HG03432 (cell line): ENCODE results near the gene KRTAP19-3.
"Not testable (repeated sequence)": the region's sequence is repeated elsewhere in the genome, so short reads cannot be mapped to it uniquely, and the experiment has no call there.

ENCODE experiments used
- ATAC-seq: cut with Tn5 transposase; IDR thresholded peaks from one replicate; pipeline ENCODE4 v1.9.1; 2021; ENCODE audit warnings: mild to moderate bottlenecking, moderate library complexity; ENCODE audit not compliant: unreplicated experiment

Gene KRTAP19-3

DNA sequence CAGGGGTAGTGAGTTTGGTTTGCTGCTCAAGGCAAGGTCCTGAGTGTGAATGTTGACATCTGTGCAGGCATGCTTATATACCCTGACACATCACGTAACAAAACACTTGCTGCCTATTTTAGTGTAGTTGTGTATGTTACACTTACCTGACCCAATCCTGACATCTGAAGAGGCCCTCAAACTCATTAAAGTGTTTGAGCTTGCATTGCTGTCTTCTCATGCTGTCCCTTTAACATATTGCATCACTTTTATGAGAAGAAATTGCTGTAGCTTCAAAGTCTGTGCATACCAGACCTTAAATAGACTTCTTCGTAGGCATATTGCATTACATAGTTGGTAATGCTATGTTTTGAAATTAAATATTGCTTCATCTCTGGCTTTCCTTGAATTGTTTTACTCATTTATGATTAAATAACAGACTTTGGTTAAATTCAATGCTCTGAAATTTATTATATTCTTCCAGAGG is at the start of gene KRTAP19-3:
KRTAP19-3 (minus strand) TSS at position 51 of the 466 bp plus-strand sequence. CDS start 56 bp downstream, outside the sequence.
- no peak for ATAC-seq

DNA sequence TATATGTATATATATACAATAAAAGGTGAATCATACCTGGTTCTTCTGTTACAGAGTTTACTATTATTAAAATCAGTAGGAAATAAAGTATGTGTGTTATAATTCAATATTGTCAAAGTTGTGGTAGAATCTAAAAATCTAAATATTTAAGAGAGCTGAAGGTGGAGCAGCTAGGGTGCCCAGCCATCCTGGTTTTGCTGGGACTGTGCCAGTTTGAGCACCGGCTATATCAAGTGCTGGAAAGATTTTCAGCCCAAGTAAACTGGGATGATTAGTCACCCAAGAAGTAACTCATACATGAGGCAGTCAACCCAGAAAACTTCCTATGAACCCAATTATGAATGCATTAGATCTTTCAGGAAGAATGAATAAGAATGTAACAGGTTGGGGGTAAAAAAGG is 27.1 kb upstream of the KRTAP19-3 start:
- ATAC-seq, result no peak

DNA sequence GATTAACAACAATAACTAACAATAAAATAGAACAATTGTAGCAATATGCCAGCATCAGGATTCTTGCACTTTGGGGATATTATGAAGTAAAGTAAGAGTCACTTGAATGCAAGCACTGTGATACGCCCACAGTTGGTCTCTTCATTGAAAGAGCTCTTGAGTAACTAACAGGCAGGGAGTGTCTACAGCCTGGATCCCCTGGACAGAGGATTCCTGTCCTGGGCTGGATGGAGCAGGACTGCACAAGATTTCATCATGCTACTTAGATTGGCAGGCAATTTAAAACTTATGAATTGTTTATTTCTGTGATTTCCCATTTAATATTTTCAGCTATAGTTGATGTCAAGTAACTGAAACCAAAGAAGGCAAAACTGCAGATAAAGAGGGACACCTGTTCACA is 23.9 kb upstream of the KRTAP19-3 start:
- ATAC-seq, result no peak

DNA sequence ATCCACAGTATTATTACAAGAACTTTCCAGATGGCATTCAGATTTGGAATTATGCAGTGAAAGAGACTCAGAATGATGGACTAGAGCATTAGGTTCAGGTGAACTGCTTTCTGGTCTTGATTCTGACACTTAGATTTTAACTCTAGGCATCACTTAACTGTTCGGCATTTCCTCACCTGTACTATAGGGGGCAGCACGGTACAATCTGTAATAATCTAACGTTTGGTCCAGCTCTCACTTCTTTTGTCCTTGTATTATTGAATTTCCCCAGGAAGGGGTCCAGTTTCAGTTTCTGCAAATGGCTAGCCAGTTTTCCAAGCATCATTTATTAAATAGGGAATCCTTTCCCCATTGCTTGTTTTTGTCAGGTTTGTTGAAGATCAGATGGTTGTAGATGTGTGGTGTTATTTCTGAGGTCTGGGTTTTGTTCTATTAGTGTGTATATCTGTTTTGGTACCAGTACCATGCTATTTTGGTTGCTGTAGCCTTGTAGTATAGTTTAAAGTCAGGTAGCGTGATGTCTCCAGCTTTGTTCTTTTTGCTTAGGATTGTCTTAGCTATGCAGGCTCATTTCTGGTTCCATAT is 13.9 kb upstream of the KRTAP19-3 start:
- not testable (repeated sequence) for ATAC-seq

DNA sequence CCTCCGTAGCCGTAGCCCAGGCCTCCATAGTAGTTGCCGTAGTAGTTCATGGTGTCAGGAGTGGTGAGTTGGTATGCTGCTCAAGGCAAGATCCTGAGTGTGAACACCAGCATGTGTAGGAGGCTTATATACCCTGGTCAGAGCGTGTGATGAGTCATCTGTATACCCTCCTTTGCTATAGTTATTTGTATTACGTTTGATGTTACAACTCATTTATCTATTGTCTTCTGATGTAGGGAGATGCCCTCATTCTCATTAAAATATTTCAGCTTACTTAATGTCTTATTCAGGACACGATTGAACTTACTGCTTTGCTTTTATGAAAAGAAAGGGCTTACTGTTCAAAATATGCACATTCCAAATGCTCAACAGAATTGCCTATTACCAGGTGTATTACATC is 10.2 kb upstream of the KRTAP19-3 start, which contains the start of gene KRTAP19-5:
KRTAP19-5 (minus strand) TSS at position 101 of the 400 bp plus-strand sequence; CDS start at position 50, 51 bp downstream.
- no peak for ATAC-seq

DNA sequence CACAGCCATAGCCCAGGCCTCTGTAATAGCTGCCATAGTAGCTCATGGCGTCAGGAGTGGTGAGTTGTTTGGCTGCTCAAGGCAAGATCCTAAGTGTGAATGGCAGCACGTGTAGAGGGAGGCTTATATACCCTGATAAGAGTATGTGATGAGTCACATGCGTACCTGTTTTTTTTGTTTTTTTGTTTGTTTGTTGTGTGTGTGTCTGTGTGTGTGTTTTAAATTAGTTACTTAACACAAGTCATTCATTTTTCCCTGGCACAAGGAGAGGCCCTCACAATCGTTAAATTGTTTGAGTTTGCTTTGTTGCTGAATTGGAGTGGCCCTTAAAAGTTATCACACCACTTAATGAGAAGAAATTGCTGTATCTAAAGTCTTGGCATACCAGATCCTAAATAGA is 5.3 kb upstream of the KRTAP19-3 start, which contains the start of gene KRTAP19-4:
KRTAP19-4 (minus strand) TSS at position 101 of the 400 bp plus-strand sequence; CDS start at position 46, 55 bp downstream.
- ATAC-seq, result no peak

DNA sequence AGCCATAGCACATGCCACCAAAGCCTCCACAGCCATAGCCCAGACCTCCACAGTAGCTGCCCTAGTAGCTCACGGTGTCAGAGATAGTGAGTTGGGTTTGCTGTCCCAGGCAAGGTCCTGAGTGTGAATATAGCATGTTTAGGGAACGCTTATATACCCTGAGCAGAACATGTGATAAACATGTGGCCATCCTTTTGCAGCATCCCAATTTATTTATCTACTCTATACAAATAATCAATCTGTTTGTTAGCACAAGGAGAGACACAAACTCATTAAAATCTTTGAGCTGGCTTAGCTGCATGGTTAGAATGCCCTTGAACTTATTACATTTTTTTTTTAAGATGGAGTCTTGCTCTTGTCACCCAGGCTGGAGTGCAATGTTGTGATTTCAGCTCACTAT is 4.5 kb downstream of the KRTAP19-3 start, which contains the start of gene KRTAP19-2:
KRTAP19-2 (minus strand) TSS at position 101 of the 400 bp plus-strand sequence; CDS start at position 13, 88 bp downstream.
- no peak for ATAC-seq

DNA sequence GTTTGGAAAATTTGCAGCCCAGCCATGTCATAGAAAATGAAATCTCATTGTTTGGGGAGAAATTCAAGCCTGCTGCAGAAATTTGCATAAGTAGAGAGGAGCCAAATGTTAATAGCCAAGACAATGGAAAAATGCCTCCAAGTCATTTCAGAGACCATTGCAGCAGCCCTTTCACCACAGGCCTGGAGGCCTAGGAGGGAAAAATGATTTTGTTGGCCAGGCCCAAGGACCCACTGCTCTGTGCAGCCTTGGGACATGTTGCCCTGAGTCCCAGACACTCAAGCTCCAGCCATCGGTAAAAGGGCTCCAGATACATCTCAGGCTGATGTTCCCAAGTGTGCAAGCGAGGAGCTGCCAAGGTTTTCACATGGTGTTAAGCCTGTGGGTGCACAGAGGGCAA is 5.6 kb downstream of the KRTAP19-3 start:
- no peak for ATAC-seq

DNA sequence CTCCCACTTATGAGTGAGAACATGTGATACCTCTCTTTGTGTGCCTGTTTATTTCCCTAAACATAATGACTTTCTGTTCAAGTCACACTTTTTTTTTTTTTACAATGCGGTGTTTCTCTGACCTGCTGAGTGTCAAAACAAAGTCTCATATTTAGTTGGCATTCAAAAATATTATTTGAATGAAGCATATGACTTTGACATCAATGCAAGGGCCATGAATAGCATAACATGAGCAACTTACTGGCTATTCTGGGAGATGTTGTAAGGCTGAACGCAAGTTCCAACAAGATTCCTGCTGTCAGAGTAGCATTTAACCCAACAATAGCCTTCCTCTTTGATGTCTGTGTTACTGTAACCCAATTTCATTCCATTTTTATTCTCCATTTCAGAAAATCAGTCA is 9.7 kb downstream of the KRTAP19-3 start:
- ATAC-seq, result no peak

DNA sequence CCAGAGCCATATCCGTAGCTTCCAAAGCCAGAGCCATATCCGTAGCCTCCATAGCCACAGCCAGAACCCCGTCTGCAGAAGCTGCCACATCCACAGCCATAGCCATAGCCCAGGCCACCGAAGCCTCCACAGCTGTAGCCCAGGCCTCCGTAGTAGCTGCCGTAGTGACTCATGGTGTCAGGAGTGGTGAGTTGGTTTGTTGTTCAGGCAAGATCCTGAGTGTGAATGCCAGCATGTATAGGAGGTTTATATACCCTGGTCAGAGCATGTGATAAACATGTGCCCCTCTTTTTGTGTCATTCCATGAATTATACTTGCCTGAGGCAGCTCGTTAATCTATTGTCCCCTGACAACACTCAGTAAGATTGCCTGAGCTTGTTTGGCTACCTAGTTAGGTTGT is 11.7 kb downstream of the KRTAP19-3 start, which contains the start of gene KRTAP19-1:
KRTAP19-1 (minus strand) TSS at position 223 of the 400 bp plus-strand sequence; CDS start at position 173, 50 bp downstream.
- ATAC-seq, result no peak

DNA sequence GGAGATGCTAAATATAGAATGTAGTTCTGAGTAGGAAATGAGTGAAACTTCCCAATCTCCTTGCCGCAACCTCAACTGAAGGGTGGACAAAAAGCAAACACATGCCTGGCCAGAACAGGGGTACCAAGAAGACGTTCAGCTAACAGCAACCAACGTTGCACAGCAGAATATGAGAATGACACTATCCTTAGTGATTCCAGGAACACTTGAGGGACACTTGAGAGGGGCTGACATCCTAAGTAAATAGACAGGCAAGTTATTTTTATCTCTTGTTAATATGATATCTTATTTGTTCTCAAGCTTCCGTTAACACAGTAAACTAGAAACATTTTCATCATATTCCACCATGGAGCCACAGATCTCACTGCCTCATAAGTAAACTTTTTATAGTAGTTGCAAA is 12.6 kb downstream of the KRTAP19-3 start:
- no peak for ATAC-seq

DNA sequence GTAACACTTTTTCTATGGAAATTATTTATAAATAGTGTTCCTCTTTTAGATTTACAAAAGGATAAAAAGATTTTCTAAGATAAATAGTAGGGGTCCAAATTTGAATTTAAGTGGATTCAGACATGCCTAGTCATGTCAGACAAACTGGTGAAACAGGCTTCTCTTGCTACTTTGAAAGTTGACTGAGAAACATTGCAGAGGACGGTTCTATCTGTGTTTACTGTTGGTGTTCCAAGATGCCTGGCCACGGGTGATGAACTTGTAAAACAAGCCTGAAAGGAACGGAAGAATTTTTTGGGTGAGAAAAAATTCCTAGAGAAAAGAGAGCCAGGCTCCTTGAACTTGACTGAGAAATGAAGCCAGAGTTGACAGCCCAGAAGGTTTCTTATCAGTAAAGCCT is 13.8 kb downstream of the KRTAP19-3 start:
- no peak for ATAC-seq

DNA sequence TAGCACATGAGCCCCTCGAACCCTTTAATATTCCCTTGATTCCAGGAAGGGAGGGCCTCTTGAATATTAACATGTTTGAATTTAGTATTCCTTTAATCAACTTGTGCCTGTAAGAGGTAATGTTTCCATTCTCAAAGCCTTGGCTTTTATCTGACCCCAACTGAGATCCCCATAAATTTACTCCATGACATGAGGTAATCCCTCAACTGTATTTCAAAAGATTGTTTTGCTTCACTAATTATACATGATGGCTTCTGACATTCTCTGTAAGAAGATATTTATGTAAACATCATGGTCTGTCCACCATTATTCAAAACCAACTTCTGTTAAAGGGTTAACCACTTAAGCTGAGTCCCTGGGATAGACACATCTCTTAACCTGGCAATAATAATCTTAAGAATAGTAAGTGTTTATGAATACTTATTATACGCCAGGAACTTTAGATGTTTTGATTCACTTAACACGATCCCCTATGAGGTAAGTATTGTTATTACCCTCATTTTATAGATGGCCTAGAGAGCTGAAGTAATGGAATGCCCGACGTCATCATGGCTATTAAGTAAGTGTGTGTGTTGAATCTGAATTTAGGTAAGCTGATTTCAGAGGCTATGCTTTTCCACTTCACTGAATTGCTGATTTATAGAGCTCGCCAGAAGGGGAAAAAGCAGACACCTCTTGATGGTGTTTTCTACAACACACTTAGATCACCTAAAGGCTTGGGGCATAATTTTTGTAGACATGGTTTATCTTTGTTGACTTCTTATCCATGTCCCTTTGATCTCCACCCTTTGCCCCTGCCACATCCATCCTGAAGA is 22.7 kb downstream of the KRTAP19-3 start:
- ATAC-seq, result no peak

DNA sequence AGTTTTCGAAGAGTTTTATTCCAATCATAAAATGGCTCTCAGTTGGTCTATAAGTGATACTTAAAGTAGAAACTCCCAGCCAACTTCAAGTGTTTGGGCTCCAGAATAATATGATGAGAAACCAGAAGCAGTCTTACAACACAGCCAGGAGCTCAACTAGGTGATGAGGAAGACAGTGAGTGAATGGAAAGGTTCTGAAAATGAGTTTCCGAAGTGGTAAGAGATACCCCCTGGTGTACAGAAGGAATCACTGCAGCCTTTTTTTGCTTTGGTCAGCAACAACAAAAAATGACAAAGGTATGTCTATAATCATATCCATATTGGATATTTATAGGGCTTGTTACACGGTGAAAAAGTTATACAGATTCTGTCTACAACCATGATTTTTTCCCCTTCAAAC is 28.1 kb downstream of the KRTAP19-3 start:
- no peak for ATAC-seq

DNA sequence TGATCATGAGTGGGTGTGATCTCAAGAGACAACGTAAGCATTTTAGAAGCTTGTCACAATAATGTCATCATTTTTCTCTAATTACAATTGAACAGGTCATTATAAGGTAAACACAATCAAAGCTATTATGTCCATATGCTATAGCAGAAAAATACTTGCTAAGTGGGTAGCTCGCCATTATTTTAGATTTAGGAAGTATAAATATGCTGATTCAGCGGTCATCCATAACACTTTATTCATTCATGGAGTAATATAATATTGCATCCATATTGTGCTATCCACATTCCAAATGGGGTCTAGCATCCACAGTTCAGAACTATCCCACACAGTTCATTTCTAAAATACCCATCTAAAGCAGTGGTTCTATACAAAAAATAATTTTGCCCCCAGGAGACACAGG is 43.3 kb downstream of the KRTAP19-3 start:
- no peak for ATAC-seq

DNA sequence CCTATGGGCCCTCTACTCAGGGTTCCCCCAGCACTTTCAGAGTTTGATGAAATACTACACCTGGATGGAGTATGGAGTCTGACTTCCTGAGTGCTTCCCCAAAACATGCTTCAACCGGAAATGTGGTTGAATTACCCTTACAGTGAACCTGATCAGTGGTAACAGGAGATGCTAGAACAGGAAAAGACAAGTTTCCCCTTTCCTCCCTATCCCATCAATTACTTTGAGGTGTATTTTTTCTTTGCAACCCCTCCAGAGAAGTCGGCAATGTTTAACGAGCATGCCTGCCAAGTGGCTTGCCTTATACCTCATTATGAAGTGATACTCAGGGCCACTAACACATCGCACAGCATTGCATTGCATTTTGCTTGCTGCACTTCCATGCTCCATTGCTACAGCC is 44.8 kb downstream of the KRTAP19-3 start:
- no peak for ATAC-seq

DNA sequence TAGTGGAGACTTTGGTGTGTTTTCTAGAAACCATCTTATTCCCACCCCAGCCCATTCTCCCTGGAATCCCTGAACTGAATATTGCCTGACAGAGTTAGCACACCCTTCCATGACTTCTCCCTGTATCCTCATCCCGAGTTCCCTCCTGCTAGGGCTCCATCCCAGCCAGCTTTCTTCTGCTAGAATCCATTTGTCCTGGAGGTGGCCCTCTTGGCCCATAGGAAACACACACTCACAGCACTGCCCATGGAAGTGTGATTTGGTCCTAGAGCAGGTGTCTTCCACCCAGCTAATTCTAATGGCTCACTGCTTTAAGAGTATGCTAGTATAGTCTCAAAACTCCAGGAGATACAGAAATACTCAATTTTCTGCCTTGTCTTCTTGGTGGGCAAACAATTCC is 47.6 kb downstream of the KRTAP19-3 start:
- no peak for ATAC-seq

DNA sequence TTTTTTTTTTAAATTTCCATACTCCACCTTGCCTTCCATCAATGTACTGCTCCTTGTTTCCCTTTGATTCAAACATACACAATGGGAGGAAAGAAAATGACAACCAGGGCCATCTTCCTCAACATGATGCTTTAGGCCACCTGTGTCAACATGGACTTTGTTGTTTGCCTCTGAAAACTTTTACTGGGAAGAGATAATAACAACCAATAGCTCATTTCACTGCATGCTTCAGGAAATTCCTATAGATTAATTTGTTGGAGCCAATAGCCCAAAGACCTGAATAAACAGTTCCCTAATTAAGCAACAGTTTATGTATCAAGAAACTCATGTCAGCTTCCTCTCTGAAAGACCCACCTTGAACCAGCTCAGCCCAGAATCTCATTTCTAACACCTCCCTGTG is 48.6 kb downstream of the KRTAP19-3 start:
- no peak for ATAC-seq
